Panc1 (cell line): Measurements from ENCODE around the gene TAB2. TPM values are rescaled to one million over a fixed set of nuclear protein-coding genes. Genes with fewer than 3 reads are reported as not detected.

Experiments
- ATAC-seq: fragments of 200-7000 bp; cut with Tn5 transposase; 2 replicates; pipeline ENCODE4 v1.9.1; 2020; ENCODE audit warnings: mild to moderate bottlenecking, moderate library complexity
- BruUV-seq: library from RNA; stranded (reverse); fragments of 400-500 nt; replicated peaks from 2 replicates; lab custom pipeline; 2021; lab: Mats Ljungman, UMichigan
- CTCF ChIA-PET: fragments of 300-600 bp; sonication (Branson Sonifier 250); formaldehyde crosslinking; loops from one replicate; lab custom pipeline; 2022; ENCODE audit warnings: antibody characterized with exemption; lab: Charles Lee
- POLR2A ChIA-PET: fragments of 300-600 bp; sonication (Branson Sonifier 250); formaldehyde crosslinking; loops from one replicate; lab custom pipeline; 2022; ENCODE audit warnings: antibody characterized with exemption; lab: Charles Lee
- DNase-seq: peaks from one replicate; pipeline ENCODE4 v3.0.0-alpha.2; 2010; ENCODE audit warnings: low read depth, low spot score
- H3K27ac ChIP-seq: 2 replicates; pipeline ENCODE4 v1.5.1; 2011; ENCODE audit warnings: mild to moderate bottlenecking, low read length, inconsistent platforms
- H3K27me3 ChIP-seq: fragments of 200-500 bp; sonication (Bioruptor generic); 2 replicates; pipeline ENCODE4 v1.6.0; 2014; ENCODE audit warnings: low read length, inconsistent platforms; ENCODE audit not compliant: control insufficient read depth, insufficient read depth
- H3K36me3 ChIP-seq: fragments of 200-500 bp; sonication (Bioruptor generic); 2 replicates; pipeline ENCODE4 v1.5.1; 2014; ENCODE audit warnings: inconsistent platforms, mild to moderate bottlenecking, low read length, moderate library complexity; ENCODE audit not compliant: control insufficient read depth, insufficient read depth
- H3K4me1 ChIP-seq: 2 replicates; pipeline ENCODE4 v1.5.1; 2011; ENCODE audit warnings: inconsistent platforms, mild to moderate bottlenecking, low read length, moderate library complexity; ENCODE audit not compliant: control insufficient read depth, insufficient read depth
- H3K4me3 ChIP-seq, 2 experiments: 2 replicates each; pipeline ENCODE4 v1.5.1; 2011 to 2012; ENCODE audit warnings: low read depth in 2 of 2, low read length in 2 of 2, mild to moderate bottlenecking in 2 of 2, inconsistent platforms in 1 of 2, moderate library complexity in 1 of 2
- H3K9me3 ChIP-seq: fragments of 200-500 bp; sonication (Bioruptor generic); 2 replicates; pipeline ENCODE4 v1.5.1; 2014; ENCODE audit warnings: low read depth, mild to moderate bottlenecking, inconsistent platforms, low read length, moderate library complexity; ENCODE audit not compliant: control insufficient read depth, insufficient read depth
- CTCF ChIP-seq: fragments of 450-650 bp; IDR thresholded peaks from 2 replicates; pipeline ENCODE4 v1.5.1; 2017; ENCODE audit warnings: mild to moderate bottlenecking
- POLR2AphosphoS5 ChIP-seq: IDR thresholded peaks from 2 replicates; pipeline ENCODE4 v1.6.1; 2012; ENCODE audit warnings: mild to moderate bottlenecking, low read depth, low read length, moderate library complexity
- REST ChIP-seq, 2 experiments: IDR thresholded peaks; 2 replicates each; pipeline ENCODE4 v1.6.1; 2011 to 2012; ENCODE audit warnings: low read depth in 2 of 2, control low read depth in 1 of 2, low read length in 1 of 2, mild to moderate bottlenecking in 1 of 2, moderate library complexity in 1 of 2; ENCODE audit not compliant: insufficient read depth in 1 of 2
- SIN3A ChIP-seq: IDR thresholded peaks from 2 replicates; pipeline ENCODE4 v1.6.1; 2012; ENCODE audit warnings: low read depth, mild to moderate bottlenecking, low read length, moderate library complexity, borderline replicate concordance; ENCODE audit not compliant: insufficient read depth
- TCF7L2 ChIP-seq: IDR thresholded peaks from 2 replicates; pipeline ENCODE4 v1.6.1; 2011; ENCODE audit warnings: mild to moderate bottlenecking, low read depth, low read length, inconsistent platforms
- in situ Hi-C: cut with HindIII; loops from 2 replicates; pipeline ENCODE4 v1.10.0; 2016; ENCODE audit warnings: low sequenced_read_pairs, low pct_unique_long_range_greater_than_20kb
- intact Hi-C: fragments of 100-400 bp; cut with micrococcal nuclease; formaldehyde crosslinking; loops from one replicate; pipeline ENCODE4 v1.10.0; 2022; ENCODE audit not compliant: unreplicated experiment
- total RNA-seq: library from RNA; stranded (reverse); gene quantifications from one replicate; pipeline ENCODE4 v1.2.1, GENCODE V29; 2021; ENCODE audit not compliant: unreplicated experiment

Gene TAB2
- total RNA-seq, 1 experiment from 2014 or later, result 47.2 TPM

GRCh38 chr6:149456311-149457021, 139.0 kb downstream of the TAB2 start:
- no peak for ATAC-seq
- H3K4me1 ChIP-seq, result peaks cover 11% of the 10 kb centered on the region; the same call in 1 of the 2 replicates
- intact Hi-C loops (no loop called here), in situ Hi-C loops (no loop called here)
- no TSS peak for BruUV-seq
- ChIA-PET CTCF (no interaction called here), POLR2A (no interaction called here)
- no peak for DNase-seq
- peaks cover 3% of the 10 kb centered on the region; the same call in 1 of the 2 replicates for H3K27me3 ChIP-seq
- no peak for TF ChIP-seq REST (IDR thresholded peaks at IDR 0.05; ENCODE audit: insufficient read depth in 1 of 2, low read depth in 2 of 2, low read length in 1 of 2)
- TF ChIP-seq CTCF, result no peak
- TF ChIP-seq POLR2AphosphoS5, result no peak
- TF ChIP-seq SIN3A, result no peak
- no peak for TF ChIP-seq TCF7L2
- no peak overlapping the region for H3K27ac ChIP-seq
- H3K4me3 ChIP-seq, result no peak overlapping the region
- H3K36me3 ChIP-seq, result no peaks in the 10 kb centered on the region
- H3K9me3 ChIP-seq, result no peaks in the 10 kb centered on the region

- DNase-seq (no peak), ATAC-seq (no peak)
- Histone ChIP-seq H3K4me1 (peaks cover 11% of the 10 kb centered on the region; the same call in 1 of the 2 replicates), H3K27me3 (peaks cover 3% of the 10 kb centered on the region; the same call in 1 of the 2 replicates), H3K36me3 (no peaks in the 10 kb centered on the region), H3K27ac (no peak overlapping the region), H3K4me3 (no peak overlapping the region), H3K9me3 (no peaks in the 10 kb centered on the region)
- in situ Hi-C loops (no loop called here), intact Hi-C loops (no loop called here)
- CTCF ChIA-PET, result no interaction called here
- no TSS peak for BruUV-seq
- POLR2A ChIA-PET, result no interaction called here
- no peak for TF ChIP-seq REST (IDR thresholded peaks at IDR 0.05; ENCODE audit: insufficient read depth in 1 of 2, low read depth in 2 of 2, low read length in 1 of 2)
- no peak for TF ChIP-seq SIN3A
- TF ChIP-seq CTCF, result no peak
- TF ChIP-seq POLR2AphosphoS5, result no peak
- no peak for TF ChIP-seq TCF7L2
Observed at GRCh38 chr6:149457316-149457884, 139.9 kb downstream of the TAB2 start.
